Fibroblast of skin of back (primary cell): ENCODE data around the gene ZNF609.
A peak's percentile ranks its signal among the peaks of the same experiment; 100 is the strongest.

Experiments
- DNase-seq: peaks from one replicate; pipeline ENCODE4 v3.0.0-alpha.2; 2013

Gene ZNF609

GRCh38 chr15:64698823-64699222, 238.4 kb downstream of the ZNF609 start:
- DNase-seq = peak; percentile 12

DNA sequence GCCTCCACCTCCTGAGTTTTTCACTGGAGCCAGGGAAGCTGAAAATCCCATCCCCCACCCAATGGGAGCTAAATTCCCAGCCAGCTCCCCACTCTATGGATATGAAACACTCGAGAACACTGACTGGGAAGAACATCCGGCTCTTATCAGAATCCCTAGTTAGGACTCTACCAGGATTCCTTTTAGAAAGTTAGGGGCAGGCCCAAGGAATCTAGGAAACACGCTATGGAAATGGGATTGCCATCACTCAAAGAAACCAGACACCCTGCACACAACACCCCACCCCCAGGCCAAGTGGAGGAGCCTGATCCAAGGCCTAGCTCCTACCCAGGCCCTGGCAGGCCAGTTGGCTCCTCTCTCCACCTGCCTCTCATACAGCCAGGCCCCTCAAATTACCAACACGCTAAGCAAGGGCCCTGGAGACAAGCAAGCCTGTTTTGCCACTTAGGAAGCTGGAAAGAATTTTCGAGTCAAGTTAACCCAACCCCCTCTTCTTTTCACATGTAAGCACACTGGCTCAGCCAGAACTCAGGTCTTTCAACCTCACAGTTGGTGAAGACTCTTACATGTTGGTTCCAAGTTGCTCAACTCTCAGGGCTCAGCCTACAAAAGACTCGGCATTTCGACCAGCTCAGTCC, 239.5 kb downstream of the ZNF609 start:
- peak; percentile 44 for DNase-seq

GRCh38 chr15:64701051-64701450, 240.7 kb downstream of the ZNF609 start:
- no peak for DNase-seq

DNA sequence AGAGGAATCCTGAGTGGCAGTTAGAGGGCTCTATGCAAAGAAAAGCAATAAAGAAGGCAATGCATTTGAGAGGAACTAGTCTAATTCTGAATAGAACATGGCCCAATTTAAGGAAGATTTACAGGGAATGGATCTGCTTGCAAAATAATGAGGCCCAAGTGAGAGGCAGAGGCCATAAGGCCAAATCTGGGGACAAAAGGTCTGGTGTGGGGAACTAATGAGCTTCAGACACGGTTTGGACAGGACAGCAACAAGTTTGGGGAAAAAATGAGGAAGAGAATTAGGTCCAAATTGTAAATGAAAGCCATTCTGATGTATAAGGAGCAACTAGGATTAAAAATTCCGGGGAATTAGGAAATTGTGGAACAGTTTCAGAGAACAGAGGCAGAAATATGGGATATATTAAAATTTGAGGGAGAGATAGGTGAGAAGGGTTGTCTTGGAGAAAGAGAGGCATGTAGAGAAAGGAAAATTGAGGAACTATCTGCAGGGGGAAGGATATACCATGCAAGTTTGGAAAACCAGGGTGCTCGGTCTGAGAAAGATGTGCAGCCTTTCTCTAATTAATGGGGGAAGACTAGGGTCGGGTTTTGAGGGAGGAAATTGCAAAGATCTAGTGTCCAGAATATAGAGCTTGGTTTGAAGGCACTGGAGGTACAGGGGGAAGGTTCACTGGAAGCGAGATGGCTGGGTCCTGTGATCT, 241.3 kb downstream of the ZNF609 start:
- DNase-seq = no peak

DNA sequence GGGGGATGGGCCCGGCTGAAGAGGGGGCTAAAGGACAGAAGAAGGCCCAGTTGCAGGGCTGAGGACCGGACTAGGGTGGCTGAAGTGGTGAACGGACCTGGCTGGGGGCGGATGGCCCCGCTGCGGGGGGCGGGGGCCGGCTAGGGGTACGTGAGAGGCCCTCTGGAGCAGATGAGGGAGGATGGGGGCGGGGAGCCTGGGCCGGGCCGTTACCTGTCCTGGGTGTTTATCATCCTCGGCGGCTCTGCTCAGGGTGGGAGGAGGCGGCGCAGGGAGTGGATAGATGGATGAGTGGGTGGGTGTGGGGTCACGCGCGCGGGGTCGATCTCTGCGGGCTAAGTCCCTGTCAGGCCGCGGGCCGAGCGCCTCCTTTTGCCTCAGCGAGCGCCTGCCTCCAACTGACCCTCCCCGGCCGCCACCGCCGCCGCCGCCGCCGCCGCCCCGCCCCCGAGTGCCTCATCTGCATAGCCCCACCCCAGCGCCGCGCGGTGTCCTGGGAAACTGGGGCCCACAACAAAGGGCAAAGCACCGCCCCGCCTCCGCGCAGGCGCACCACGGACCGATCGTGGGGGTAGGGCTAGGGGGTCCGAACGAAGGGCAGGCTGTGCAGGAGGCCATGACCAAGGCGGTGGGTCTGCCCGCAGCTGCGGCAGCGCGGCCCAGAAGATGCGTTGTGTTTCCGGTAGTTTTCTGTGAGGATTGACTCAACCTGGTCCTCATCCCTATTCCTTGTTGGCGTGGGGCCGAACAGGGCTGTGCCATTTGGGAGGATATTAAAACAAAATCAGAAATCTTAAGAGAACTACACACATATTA, 242.6 kb downstream of the ZNF609 start:
- DNase-seq = peak; percentile 94

- DNase-seq = no peak
These were observed 243.2 kb downstream of the ZNF609 start for GRCh38 chr15:64703632-64703959.

DNA sequence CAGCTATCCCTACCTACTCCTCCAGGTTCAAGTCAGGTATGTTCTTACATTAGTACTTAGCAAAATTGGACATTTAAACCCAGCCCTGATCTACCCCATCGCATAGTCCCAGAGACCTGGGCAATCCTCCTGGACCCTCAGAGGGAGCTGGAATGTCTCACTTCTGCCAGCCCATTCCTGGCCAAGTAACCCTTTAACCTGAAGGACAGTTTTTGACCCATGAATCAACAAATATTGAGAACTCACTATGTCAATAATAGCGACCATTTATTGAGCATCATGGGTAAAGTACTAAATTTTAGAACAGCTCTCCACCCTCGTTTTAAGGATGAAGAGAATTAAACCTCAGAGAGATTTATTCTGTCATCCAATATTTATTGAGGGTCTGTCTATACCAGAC, 244.6 kb downstream of the ZNF609 start:
- no peak for DNase-seq

DNA sequence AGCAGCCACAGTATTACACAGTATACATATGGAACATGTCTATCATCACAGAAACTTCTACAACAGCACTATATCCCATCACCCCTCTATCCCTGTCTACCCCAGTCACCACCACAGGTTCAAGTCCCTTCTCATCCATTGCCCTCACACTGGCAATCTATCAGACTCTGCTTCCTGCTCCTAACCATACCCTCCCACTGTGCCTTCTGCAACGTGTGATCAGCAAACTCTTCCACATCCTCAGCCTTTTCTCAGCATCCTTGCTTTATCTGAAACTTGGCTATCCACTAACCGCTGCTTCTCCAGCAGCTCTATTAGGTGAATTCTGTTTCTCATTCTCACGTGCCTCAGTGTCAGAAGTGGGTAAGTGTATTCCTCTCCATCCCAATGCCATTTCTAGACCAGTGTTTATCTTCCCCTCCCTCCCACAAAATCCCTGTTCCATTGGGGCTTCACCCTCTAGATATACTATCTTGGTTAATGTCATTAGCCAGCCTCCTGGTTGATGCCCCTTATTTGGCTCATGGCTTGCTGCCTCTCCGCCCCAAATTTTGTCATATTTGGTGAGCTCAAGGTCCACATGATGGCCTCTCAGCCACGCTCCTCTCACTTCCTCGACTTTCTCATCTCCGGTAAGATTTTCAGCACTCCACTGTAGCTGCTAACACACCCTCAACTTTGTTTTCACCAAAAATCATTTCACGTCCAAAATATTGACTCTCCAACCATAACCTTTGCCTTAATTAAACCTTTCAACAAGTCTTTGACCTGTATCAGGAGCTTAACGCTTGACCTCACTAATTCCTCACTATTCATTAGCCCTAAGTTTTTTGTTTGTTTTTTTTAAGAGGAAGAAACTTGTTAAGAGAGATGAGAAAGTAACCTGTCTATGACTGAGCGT, 245.9 kb downstream of the ZNF609 start:
- DNase-seq = no peak

- no peak for DNase-seq
These were observed 250.5 kb downstream of the ZNF609 start for GRCh38 chr15:64710676-64711428.

DNA sequence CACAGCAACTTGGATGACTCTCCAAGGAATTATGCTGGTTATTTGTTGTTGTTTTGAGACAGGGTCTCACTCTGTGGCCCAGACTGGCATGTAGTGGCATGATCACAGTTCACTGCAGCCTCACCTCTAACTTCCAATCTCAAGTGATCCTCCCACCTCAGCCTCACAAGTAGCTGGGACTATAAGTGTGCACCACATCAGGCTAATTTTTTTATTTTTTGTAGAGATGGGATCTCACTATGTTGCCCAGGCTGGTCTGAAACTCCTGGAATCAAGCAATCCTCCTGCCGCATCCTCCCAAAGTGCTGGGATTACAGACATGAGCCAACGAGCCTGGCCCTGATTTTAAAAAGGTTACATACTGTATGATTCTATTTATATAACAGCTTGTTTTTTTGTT, 252.0 kb downstream of the ZNF609 start:
- no peak for DNase-seq

GRCh38 chr15:64713592-64713991, 253.2 kb downstream of the ZNF609 start:
- no peak for DNase-seq

DNA sequence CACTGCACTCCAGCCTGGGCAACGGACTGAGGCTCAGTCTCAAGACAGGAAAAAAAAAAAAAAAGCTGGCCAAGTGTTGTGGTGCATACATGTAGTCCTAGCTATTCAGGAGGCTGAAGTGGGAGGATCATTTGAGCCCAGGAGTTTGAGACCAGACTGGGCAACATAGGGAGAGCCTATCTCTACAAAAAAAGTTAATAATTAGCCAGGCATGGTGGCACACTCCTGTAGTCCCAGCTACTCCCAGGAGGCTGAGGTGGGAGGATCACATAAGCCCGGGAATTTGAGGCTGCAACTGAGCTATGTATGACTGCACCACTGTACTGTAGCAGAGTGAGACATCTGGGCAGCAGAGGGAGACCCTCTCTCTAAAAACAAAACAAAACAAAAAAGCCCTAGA, 256.1 kb downstream of the ZNF609 start:
- DNase-seq = no peak

DNA sequence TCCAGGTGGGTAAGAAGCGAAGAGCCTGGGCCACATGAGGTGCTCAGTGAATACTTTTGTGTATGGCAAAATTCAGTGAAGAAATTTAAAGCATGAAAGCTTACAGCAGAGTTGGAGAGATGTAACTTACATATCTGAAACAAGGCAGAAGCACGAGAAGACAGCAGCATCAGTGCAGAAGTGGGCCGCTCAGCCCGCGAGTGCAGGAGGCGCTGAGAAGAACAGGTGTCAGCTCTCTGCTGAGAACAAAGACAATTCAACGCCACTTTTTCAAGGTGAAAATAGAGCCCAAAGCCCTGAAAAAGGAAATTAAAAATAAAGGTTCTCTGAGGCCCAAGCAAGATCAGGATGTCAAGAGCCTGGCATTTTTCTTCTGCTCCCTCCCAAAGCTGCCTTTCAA, 256.8 kb downstream of the ZNF609 start:
- no peak for DNase-seq

- no peak for DNase-seq
These were observed 257.5 kb downstream of the ZNF609 start for GRCh38 chr15:64717735-64718495.

DNA sequence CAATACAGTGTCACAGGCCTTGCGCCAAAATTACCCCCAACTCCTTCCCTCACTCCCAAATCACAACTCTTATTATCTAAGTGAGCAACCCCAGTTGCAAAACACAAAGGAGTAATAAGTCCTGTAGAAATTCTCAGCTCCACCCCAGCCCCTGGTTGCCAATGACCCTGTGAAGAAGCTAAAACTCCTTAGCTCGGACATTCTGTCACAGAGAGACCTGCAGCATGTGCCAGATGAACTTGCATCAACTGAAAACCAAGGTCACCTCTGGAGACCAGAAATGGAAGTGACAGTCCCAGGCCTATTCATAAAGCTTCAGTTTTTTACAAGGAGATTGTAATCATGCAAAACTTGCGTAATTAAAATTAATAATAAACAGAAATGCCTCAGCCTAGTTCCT, 259.8 kb downstream of the ZNF609 start:
- no peak for DNase-seq

DNA sequence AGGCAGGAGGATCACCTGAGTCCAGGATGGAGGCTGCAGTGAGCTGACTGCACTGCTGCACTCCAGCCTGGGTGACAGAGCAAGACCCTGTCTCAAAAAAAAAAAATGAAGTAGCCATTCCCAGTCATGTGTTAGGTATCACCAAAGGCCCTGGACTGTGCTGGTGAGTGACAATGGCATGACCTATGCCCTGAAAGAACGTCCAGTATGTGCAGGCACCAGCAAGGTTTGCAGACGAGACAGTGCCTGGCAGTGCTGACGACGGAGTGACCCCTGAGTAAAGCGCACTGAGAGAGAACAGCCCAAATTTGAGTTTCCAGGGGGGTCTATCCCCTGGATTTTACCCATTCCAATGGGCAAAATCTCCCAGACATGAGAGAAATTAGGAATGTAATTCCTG, 269.8 kb downstream of the ZNF609 start:
- DNase-seq = no peak

DNA sequence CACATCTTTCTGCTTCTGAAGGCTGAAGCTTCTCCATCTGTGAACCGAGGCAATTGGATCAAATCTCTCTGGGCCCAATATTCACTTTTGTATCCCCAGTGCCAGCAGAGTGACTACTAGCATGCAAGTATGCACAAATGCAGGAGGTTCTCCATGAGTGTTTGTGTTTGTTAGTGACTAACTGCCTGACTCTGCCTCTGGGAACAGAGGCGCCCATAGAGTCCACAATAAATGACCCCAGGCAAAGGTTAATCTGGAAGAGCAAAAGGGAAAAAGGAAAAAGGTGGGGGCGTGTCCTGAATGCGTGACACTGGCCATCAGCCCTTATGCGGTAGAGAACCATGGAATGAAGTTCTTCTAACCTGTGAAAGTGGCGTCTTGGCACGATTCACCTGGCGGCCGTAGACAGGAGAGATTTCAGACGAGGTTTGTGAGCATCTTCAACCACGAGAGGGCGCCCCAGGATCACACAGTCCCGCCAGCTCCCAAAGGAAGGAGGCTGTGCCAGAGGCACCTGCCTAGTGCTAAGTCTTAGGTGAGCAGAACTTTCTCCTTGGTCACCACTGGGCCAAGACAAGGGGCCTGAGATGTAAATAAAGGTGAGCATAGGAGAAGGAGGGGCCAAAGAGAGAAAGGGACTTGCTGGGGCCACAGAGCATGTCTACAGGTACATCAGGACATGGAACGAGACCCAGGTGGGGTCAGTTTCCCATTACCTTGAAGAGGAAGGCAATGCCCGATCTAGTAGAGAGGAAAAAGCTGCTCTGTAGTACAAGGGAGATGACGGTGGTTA, 270.8 kb downstream of the ZNF609 start:
- peak; percentile 55 for DNase-seq

- DNase-seq = no peak
These were observed 271.4 kb downstream of the ZNF609 start for GRCh38 chr15:64731805-64732151.

- no peak for DNase-seq
These were observed 271.9 kb downstream of the ZNF609 start for GRCh38 chr15:64732156-64732860.
